PC-3 (cell line): ENCODE data around the gene TUBAL3. TPM values are rescaled to one million over a fixed set of nuclear protein-coding genes. Genes with fewer than 3 reads are reported as not detected.

Experiments
- ATAC-seq: fragments of 200-7000 bp; cut with Tn5 transposase; 2 replicates; pipeline ENCODE4 v1.9.1; 2020; ENCODE audit warnings: mild to moderate bottlenecking, moderate library complexity
- BruUV-seq: library from RNA; stranded (reverse); fragments of 400-500 nt; replicated peaks from 2 replicates; lab custom pipeline; 2021; lab: Mats Ljungman, UMichigan
- CTCF ChIA-PET: fragments of 300-600 bp; sonication (Branson Sonifier 250); formaldehyde crosslinking; loops from one replicate; lab custom pipeline; 2022; ENCODE audit warnings: antibody characterized with exemption; lab: Charles Lee
- POLR2A ChIA-PET: fragments of 300-600 bp; sonication (Branson Sonifier 250); formaldehyde crosslinking; loops from one replicate; lab custom pipeline; 2022; ENCODE audit warnings: antibody characterized with exemption; ENCODE audit not compliant: unreplicated experiment; lab: Charles Lee
- DNase-seq: peaks from one replicate; pipeline ENCODE4 v3.0.0-alpha.2; 2015
- H2AFZ ChIP-seq: fragments of 300-600 bp; sonication (generic); 2 replicates; pipeline ENCODE4 v1.6.0; 2016; ENCODE audit warnings: antibody characterized with exemption, low read length
- H3F3A ChIP-seq: fragments of 300-600 bp; sonication (generic); one replicate; pipeline ENCODE4 v1.6.0; 2017; ENCODE audit warnings: antibody characterized with exemption, low read length, control low read depth, mild to moderate bottlenecking; ENCODE audit not compliant: unreplicated experiment
- H3K27ac ChIP-seq: fragments of 300-600 bp; sonication (generic); 2 replicates; pipeline ENCODE4 v1.5.1; 2016; ENCODE audit warnings: mild to moderate bottlenecking, low read length
- H3K27me3 ChIP-seq: fragments of 300-600 bp; sonication (generic); 2 replicates; pipeline ENCODE4 v1.6.1; 2016; ENCODE audit warnings: low read length, mixed read lengths
- H3K36me3 ChIP-seq: fragments of 300-600 bp; sonication (generic); 2 replicates; pipeline ENCODE4 v1.6.1; 2016; ENCODE audit warnings: low read depth, mixed run types, low read length, mixed read lengths
- H3K4me1 ChIP-seq: fragments of 300-600 bp; sonication (generic); 2 replicates; pipeline ENCODE4 v1.5.1; 2016; ENCODE audit warnings: low read length; ENCODE audit not compliant: insufficient read depth
- H3K4me2 ChIP-seq: fragments of 300-600 bp; sonication (generic); 2 replicates; pipeline ENCODE4 v1.6.0; 2016; ENCODE audit warnings: low read length
- H3K4me3 ChIP-seq: fragments of 300-600 bp; sonication (generic); 2 replicates; pipeline ENCODE4 v1.5.1; 2016; ENCODE audit warnings: mild to moderate bottlenecking, low read length, mixed read lengths
- H3K79me2 ChIP-seq: fragments of 300-600 bp; sonication (generic); 2 replicates; pipeline ENCODE4 v1.6.1; 2017; ENCODE audit warnings: low read length, mixed read lengths
- H3K9ac ChIP-seq: fragments of 300-600 bp; sonication (generic); 2 replicates; pipeline ENCODE4 v1.6.0; 2016; ENCODE audit warnings: mild to moderate bottlenecking, low read length
- H3K9me2 ChIP-seq: fragments of 300-600 bp; sonication (generic); replicated peaks from 2 replicates; pipeline ENCODE4 v1.6.1; 2016; ENCODE audit warnings: mixed run types, low read length, mixed read lengths
- H3K9me3 ChIP-seq: fragments of 300-600 bp; sonication (generic); 2 replicates; pipeline ENCODE4 v1.6.1; 2016; ENCODE audit warnings: low read length, mixed read lengths
- H4K20me1 ChIP-seq: fragments of 300-600 bp; sonication (generic); 2 replicates; pipeline ENCODE4 v1.6.1; 2016; ENCODE audit warnings: low read length, mixed read lengths
- CTCF ChIP-seq: fragments of 300-600 bp; sonication (generic); conservative IDR thresholded peaks from 2 replicates; pipeline ENCODE4 v1.5.1; 2017; ENCODE audit warnings: antibody characterized with exemption, low read depth, mild to moderate bottlenecking, low read length
- EZH2 ChIP-seq: fragments of 300-600 bp; sonication (generic); IDR thresholded peaks from one replicate; pipeline ENCODE4 v1.6.1; 2017; ENCODE audit warnings: antibody characterized with exemption, mild to moderate bottlenecking, low read length; ENCODE audit not compliant: unreplicated experiment
- EZH2phosphoT487 ChIP-seq: fragments of 300-600 bp; sonication (generic); IDR thresholded peaks from 2 replicates; pipeline ENCODE4 v1.6.1; 2018; ENCODE audit warnings: mild to moderate bottlenecking, antibody characterized with exemption, low read length, borderline replicate concordance
- intact Hi-C: fragments of 100-400 bp; cut with micrococcal nuclease; formaldehyde crosslinking; loops from 2 replicates; pipeline ENCODE4 v1.9.0; 2023
- total RNA-seq: library from RNA; depleted of rRNA; stranded (reverse); fragments of >200 nt; gene quantifications from 2 replicates; pipeline ENCODE4 v1.2.3, GENCODE V29; 2014

Gene TUBAL3
- total RNA-seq, 1 experiment from 2014 or later, result not detected

GRCh38 chr10:5402798-5403197 lies 1.8 kb downstream of the TUBAL3 start:
- no peaks in the 10 kb centered on the region for H4K20me1 ChIP-seq
- ChIA-PET CTCF (no interaction called here), POLR2A (interaction anchor here (0.6 kb wide), 1 partner anchor 24 kb away, joined by 4 read pairs; no protein-coding TSS in a partner anchor)
- H3K27me3 ChIP-seq, result no peaks in the 10 kb centered on the region
- H3K27ac ChIP-seq, result no peak overlapping the region
- H3K4me2 ChIP-seq, result no peak overlapping the region
- H2AFZ ChIP-seq, result no peak overlapping the region
- H3K9ac ChIP-seq, result no peak overlapping the region
- DNase-seq, result no peak
- H3K36me3 ChIP-seq, result no peaks in the 10 kb centered on the region
- no peaks in the 10 kb centered on the region for H3K79me2 ChIP-seq
- no peaks in the 10 kb centered on the region for H3K9me3 ChIP-seq
- TF ChIP-seq EZH2, result no peak
- no peak for TF ChIP-seq EZH2phosphoT487
- no peak for TF ChIP-seq CTCF
- no peaks in the 10 kb centered on the region for H3K9me2 ChIP-seq
- H3F3A ChIP-seq, result no peaks in the 10 kb centered on the region
- peaks cover 6% of the 10 kb centered on the region; the same call in 1 of the 2 replicates for H3K4me1 ChIP-seq
- H3K4me3 ChIP-seq, result no peak overlapping the region
- ATAC-seq, result no peak
- no TSS peak for BruUV-seq
- intact Hi-C loops, result no loop called here

- Histone ChIP-seq H3K27me3 (no peaks in the 10 kb centered on the region), H3F3A (no peaks in the 10 kb centered on the region), H3K9me3 (no peaks in the 10 kb centered on the region), H3K4me2 (no peak overlapping the region), H3K4me1 (peaks cover 6% of the 10 kb centered on the region; the same call in 1 of the 2 replicates), H3K27ac (no peak overlapping the region), H2AFZ (no peak overlapping the region), H3K36me3 (no peaks in the 10 kb centered on the region), H3K4me3 (no peak overlapping the region), H3K9me2 (no peaks in the 10 kb centered on the region), H3K9ac (no peak overlapping the region), H4K20me1 (no peaks in the 10 kb centered on the region), H3K79me2 (no peaks in the 10 kb centered on the region)
- CTCF ChIA-PET, result no interaction called here
- POLR2A ChIA-PET, result no interaction called here
- no peak for TF ChIP-seq EZH2phosphoT487
- no peak for TF ChIP-seq CTCF
- TF ChIP-seq EZH2, result no peak
- intact Hi-C loops, result no loop called here
- BruUV-seq, result no TSS peak
- ATAC-seq (no peak), DNase-seq (no peak)
These were observed 4.0 kb downstream of the TUBAL3 start for GRCh38 chr10:5400468-5401240.

GRCh38 chr10:5399332-5399731 lies 5.3 kb downstream of the TUBAL3 start:
- TF ChIP-seq CTCF, result no peak
- TF ChIP-seq EZH2, result no peak
- TF ChIP-seq EZH2phosphoT487, result no peak
- no peak overlapping the region for H3K4me3 ChIP-seq
- ChIA-PET POLR2A (no interaction called here), CTCF (no interaction called here)
- ATAC-seq, result no peak
- no peaks in the 10 kb centered on the region for H4K20me1 ChIP-seq
- no peak overlapping the region for H3K9ac ChIP-seq
- H3K36me3 ChIP-seq, result no peaks in the 10 kb centered on the region
- no peaks in the 10 kb centered on the region for H3K27me3 ChIP-seq
- no peak overlapping the region for H3K4me2 ChIP-seq
- H3K9me2 ChIP-seq, result no peaks in the 10 kb centered on the region
- H3K27ac ChIP-seq, result no peak overlapping the region
- H3F3A ChIP-seq, result no peaks in the 10 kb centered on the region
- BruUV-seq, result no TSS peak
- DNase-seq, result no peak
- intact Hi-C loops, result no loop called here
- H3K4me1 ChIP-seq, result peaks cover 3% of the 10 kb centered on the region; the same call in 1 of the 2 replicates
- H3K9me3 ChIP-seq, result no peaks in the 10 kb centered on the region
- H2AFZ ChIP-seq, result no peak overlapping the region
- H3K79me2 ChIP-seq, result no peaks in the 10 kb centered on the region
